Naive thymus-derived CD4-positive, alpha-beta T cell (primary cell): ENCODE data around the gene PPP1R12B. TPM values are rescaled to one million over a fixed set of nuclear protein-coding genes. Genes with fewer than 3 reads are reported as not detected.

Source experiments
- ATAC-seq: fragments of 150-1000 bp; cut with Tn5 transposase; 2 replicates; pipeline ENCODE4 v1.10.0; 2021; ENCODE audit warnings: mild to moderate bottlenecking, moderate library complexity
- CTCF ChIA-PET: fragments of 350-600 bp; sonication (Branson Sonifier 250); formaldehyde crosslinking; loops from one replicate; lab custom pipeline; 2021; ENCODE audit warnings: antibody characterized with exemption; lab: Charles Lee
- POLR2A ChIA-PET: fragments of 350-600 bp; sonication (Branson Sonifier 250); formaldehyde crosslinking; loops from one replicate; lab custom pipeline; 2021; ENCODE audit warnings: antibody characterized with exemption, inconsistent platforms; lab: Charles Lee
- DNase-seq, 9 donors: peaks; one replicate each; pipeline versions ENCODE4 v3.0.0 to v3.0.0-alpha.2; 2020 to 2022; ENCODE audit warnings: mixed read lengths in 1 of 9
- H3K27ac ChIP-seq: one replicate; pipeline ENCODE4 v1.7.0; 2013; ENCODE audit warnings: mild to moderate bottlenecking, low read depth, low read length, moderate library complexity
- H3K27me3 ChIP-seq, 2 donors: one replicate each; pipeline ENCODE4 v1.7.0; 2013; ENCODE audit warnings: low read length in 2 of 2, mild to moderate bottlenecking in 2 of 2, moderate library complexity in 2 of 2; ENCODE audit not compliant: control insufficient read depth in 2 of 2, insufficient read depth in 2 of 2
- H3K36me3 ChIP-seq, 3 experiments: 1 replicate in 2 of 3; 2 replicates in 1 of 3; pipeline ENCODE4 v1.7.0; 2013; ENCODE audit warnings: low read length in 3 of 3, mild to moderate bottlenecking in 3 of 3, moderate library complexity in 1 of 3; ENCODE audit not compliant: insufficient read depth in 3 of 3, control insufficient read depth in 2 of 3
- H3K4me1 ChIP-seq, 2 donors: one replicate each; pipeline ENCODE4 v1.7.0; 2013; ENCODE audit warnings: low read length in 2 of 2, mild to moderate bottlenecking in 2 of 2, moderate library complexity in 1 of 2; ENCODE audit not compliant: control insufficient read depth in 2 of 2, insufficient read depth in 2 of 2
- H3K4me3 ChIP-seq: 2 replicates; pipeline ENCODE4 v1.7.0; 2013; ENCODE audit warnings: mild to moderate bottlenecking, low read length
- H3K9me3 ChIP-seq, 3 experiments: 1 replicate in 2 of 3; 2 replicates in 1 of 3; pipeline ENCODE4 v1.7.0; 2013; ENCODE audit warnings: low read length in 3 of 3; ENCODE audit not compliant: control insufficient read depth in 2 of 3
- H3K27ac Mint-ChIP-seq, 9 donors: one replicate each; pipeline ENCODE4 v1.8.0; 2020 to 2022; ENCODE audit warnings: mixed read lengths in 9 of 9, mild to moderate bottlenecking in 8 of 9, moderate library complexity in 5 of 9, inconsistent platforms in 2 of 9
- H3K27me3 Mint-ChIP-seq, 5 donors: one replicate each; pipeline ENCODE4 v1.8.0; 2021 to 2022; ENCODE audit warnings: mixed read lengths in 5 of 5, mild to moderate bottlenecking in 1 of 5
- H3K36me3 Mint-ChIP-seq, 5 donors: one replicate each; pipeline ENCODE4 v1.8.0; 2020 to 2022; ENCODE audit warnings: mixed read lengths in 5 of 5, mild to moderate bottlenecking in 3 of 5, inconsistent platforms in 1 of 5
- H3K4me1 Mint-ChIP-seq, 7 donors: one replicate each; pipeline ENCODE4 v1.8.0; 2020 to 2022; ENCODE audit warnings: mixed read lengths in 7 of 7, mild to moderate bottlenecking in 3 of 7, inconsistent platforms in 1 of 7
- H3K4me3 Mint-ChIP-seq, 10 donors: one replicate each; pipeline ENCODE4 v1.8.0; 2020 to 2022; ENCODE audit warnings: mild to moderate bottlenecking in 10 of 10, mixed read lengths in 10 of 10, moderate library complexity in 6 of 10, inconsistent platforms in 2 of 10
- H3K9me3 Mint-ChIP-seq, 11 donors: one replicate each; pipeline ENCODE4 v1.8.0; 2020 to 2022; ENCODE audit warnings: mixed read lengths in 11 of 11, mild to moderate bottlenecking in 4 of 11, inconsistent platforms in 1 of 11, moderate library complexity in 1 of 11
- intact Hi-C, 2 donors: fragments of 100-400 bp; cut with micrococcal nuclease; formaldehyde crosslinking; loops; one replicate each; pipeline ENCODE4 v1.15.1; 2023
- polyA plus RNA-seq, 2 donors: library from polyadenylated mRNA; unstranded; fragments of 300-500 nt; fragmentation: Illumina TruSeq; gene quantifications; one replicate each; pipeline ENCODE4 v1.2.3, GENCODE V29; 2021
- total RNA-seq, 6 experiments: library from RNA in 5 of 6; stranded (reverse) in 5 of 6; gene quantifications; 1 replicate in 5 of 6; 2 replicates in 1 of 6; pipeline ENCODE4 v1.2.3 and lab custom pipeline; 2021 to 2026

PPP1R12B gene
- total and polyA plus RNA-seq, 7 experiments from 2014 or later, result 5.2 to 38.1 (median 26.8) TPM

- no peak for DNase-seq
- Mint-ChIP-seq H3K27ac (no peak overlapping the region), H3K9me3 (no peaks in the 10 kb centered on the region), H3K4me3 (no peak overlapping the region), H3K27me3 (peaks cover 0 to 20% (median 0%) of the 10 kb centered on the region in 5 donors), H3K36me3 (no peaks in the 10 kb centered on the region), H3K4me1 (peaks cover 0 to 4% (median 0%) of the 10 kb centered on the region in 7 donors)
- no peak for ATAC-seq
- ChIA-PET CTCF (interaction anchor here (1.1 kb wide), 1 partner anchor 126 kb away, joined by 4 read pairs; no protein-coding TSS in a partner anchor), POLR2A (no interaction called here)
- no peak overlapping the region for H3K27ac ChIP-seq
- intact Hi-C loops, result loop anchor here in 1 of 2 donors (5.0 kb wide), 1 partner anchor 311 kb away; no protein-coding TSS in a partner anchor
- no peaks in the 10 kb centered on the region for H3K27me3 ChIP-seq
- no peaks in the 10 kb centered on the region for H3K4me1 ChIP-seq
- no peaks in the 10 kb centered on the region for H3K36me3 ChIP-seq
- no peaks in the 10 kb centered on the region for H3K9me3 ChIP-seq
- no peak overlapping the region for H3K4me3 ChIP-seq
Observed at GRCh38 chr1:202317941-202318925, 30.3 kb upstream of the PPP1R12B start.

- no peak overlapping the region for H3K4me3 ChIP-seq
- no peaks in the 10 kb centered on the region for H3K4me1 ChIP-seq
- Mint-ChIP-seq H3K4me1 (peaks cover 0 to 4% (median 0%) of the 10 kb centered on the region in 7 donors), H3K9me3 (no peaks in the 10 kb centered on the region), H3K4me3 (no peak overlapping the region), H3K27ac (no peak overlapping the region), H3K36me3 (no peaks in the 10 kb centered on the region), H3K27me3 (peaks cover 0 to 13% (median 0%) of the 10 kb centered on the region in 5 donors)
- H3K36me3 ChIP-seq, result no peaks in the 10 kb centered on the region
- CTCF ChIA-PET, result interaction anchor here (0.6 to 1.1 kb wide), 4 partner anchors 14 to 378 kb away, joined by 3 to 4 read pairs (median 4); no protein-coding TSS in a partner anchor
- H3K27me3 ChIP-seq, result no peaks in the 10 kb centered on the region
- POLR2A ChIA-PET, result no interaction called here
- no peaks in the 10 kb centered on the region for H3K9me3 ChIP-seq
- intact Hi-C loops, result loop anchor here in 1 of 2 donors (5.0 kb wide), 1 partner anchor 312 kb away; no protein-coding TSS in a partner anchor
- DNase-seq (no peak), ATAC-seq (no peak)
- H3K27ac ChIP-seq, result no peak overlapping the region
Observed at GRCh38 chr1:202319381-202320080, 29.0 kb upstream of the PPP1R12B start.

GRCh38 chr1:202320081-202320405, 28.5 kb upstream of the PPP1R12B start:
- no peaks in the 10 kb centered on the region for H3K36me3 Mint-ChIP-seq
- no peak overlapping the region for H3K27ac Mint-ChIP-seq
- DNase-seq (peak in 1 of 9 donors; percentile 7), ATAC-seq (no peak)
- peaks cover 0 to 13% (median 0%) of the 10 kb centered on the region in 5 donors for H3K27me3 Mint-ChIP-seq
- no peaks in the 10 kb centered on the region for H3K9me3 Mint-ChIP-seq
- no peak overlapping the region for H3K4me3 Mint-ChIP-seq
- no peak overlapping the region for H3K27ac ChIP-seq
- H3K4me3 ChIP-seq, result no peak overlapping the region
- ChIA-PET CTCF (interaction anchor here (0.6 to 1.0 kb wide), 2 partner anchors 46 to 378 kb away, joined by 3 to 4 read pairs; no protein-coding TSS in a partner anchor), POLR2A (no interaction called here)
- H3K36me3 ChIP-seq, result no peaks in the 10 kb centered on the region
- H3K9me3 ChIP-seq, result no peaks in the 10 kb centered on the region
- intact Hi-C loops, result no loop called here
- no peaks in the 10 kb centered on the region for H3K27me3 ChIP-seq
- H3K4me1 ChIP-seq, result no peaks in the 10 kb centered on the region
- peaks cover 0 to 4% (median 0%) of the 10 kb centered on the region in 7 donors for H3K4me1 Mint-ChIP-seq

GRCh38 chr1:202323731-202324130, 24.8 kb upstream of the PPP1R12B start:
- H3K36me3 Mint-ChIP-seq, result peaks cover 0 to 3% (median 0%) of the 10 kb centered on the region in 5 donors
- ATAC-seq (no peak), DNase-seq (no peak)
- intact Hi-C loops, result no loop called here
- no peaks in the 10 kb centered on the region for H3K4me1 ChIP-seq
- no peaks in the 10 kb centered on the region for H3K9me3 ChIP-seq
- H3K27me3 Mint-ChIP-seq, result peaks cover 0 to 4% (median 0%) of the 10 kb centered on the region in 5 donors
- no peaks in the 10 kb centered on the region for H3K27me3 ChIP-seq
- peaks cover 0 to 2% (median 0%) of the 10 kb centered on the region in 11 donors for H3K9me3 Mint-ChIP-seq
- H3K4me3 Mint-ChIP-seq, result no peak overlapping the region
- POLR2A ChIA-PET, result no interaction called here
- CTCF ChIA-PET, result no interaction called here
- H3K4me1 Mint-ChIP-seq, result peaks cover 0 to 4% (median 0%) of the 10 kb centered on the region in 7 donors
- no peaks in the 10 kb centered on the region for H3K36me3 ChIP-seq
- no peak overlapping the region for H3K4me3 ChIP-seq
- no peak overlapping the region for H3K27ac Mint-ChIP-seq
- no peak overlapping the region for H3K27ac ChIP-seq

- H3K27ac Mint-ChIP-seq, result no peak overlapping the region
- DNase-seq, result no peak
- Histone ChIP-seq H3K9me3 (no peaks in the 10 kb centered on the region), H3K27me3 (no peaks in the 10 kb centered on the region), H3K27ac (no peak overlapping the region), H3K4me3 (no peak overlapping the region), H3K36me3 (no peaks in the 10 kb centered on the region), H3K4me1 (no peaks in the 10 kb centered on the region)
- ATAC-seq, result no peak
- no peaks in the 10 kb centered on the region for H3K27me3 Mint-ChIP-seq
- CTCF ChIA-PET, result no interaction called here
- intact Hi-C loops, result no loop called here
- POLR2A ChIA-PET, result no interaction called here
- no peak overlapping the region for H3K4me3 Mint-ChIP-seq
- H3K4me1 Mint-ChIP-seq, result peaks cover 0 to 3% (median 0%) of the 10 kb centered on the region in 7 donors
- H3K9me3 Mint-ChIP-seq, result peaks cover 0 to 2% (median 0%) of the 10 kb centered on the region in 11 donors
- H3K36me3 Mint-ChIP-seq, result peaks cover 0 to 5% (median 0%) of the 10 kb centered on the region in 5 donors
Observed at GRCh38 chr1:202324646-202325045, 23.9 kb upstream of the PPP1R12B start.

GRCh38 chr1:202329891-202330290, 18.6 kb upstream of the PPP1R12B start:
- Histone ChIP-seq H3K4me3 (no peak overlapping the region), H3K27me3 (no peaks in the 10 kb centered on the region), H3K4me1 (no peaks in the 10 kb centered on the region), H3K36me3 (peaks cover 3 to 14% (median 3%) of the 10 kb centered on the region in 3 experiments), H3K27ac (no peak overlapping the region), H3K9me3 (no peaks in the 10 kb centered on the region)
- POLR2A ChIA-PET, result no interaction called here
- Mint-ChIP-seq H3K4me3 (no peak overlapping the region), H3K27me3 (no peaks in the 10 kb centered on the region), H3K9me3 (peaks cover 0 to 2% (median 0%) of the 10 kb centered on the region in 11 donors), H3K36me3 (peaks cover 5 to 29% (median 16%) of the 10 kb centered on the region in 5 donors), H3K4me1 (no peaks in the 10 kb centered on the region), H3K27ac (no peak overlapping the region)
- DNase-seq, result no peak
- no peak for ATAC-seq
- CTCF ChIA-PET, result no interaction called here
- intact Hi-C loops, result no loop called here
